Astrocyte (in vitro differentiated cells and primary cell): ENCODE measurements around the gene TTC33.
"Not testable (repeated sequence)": the region's sequence is repeated elsewhere in the genome, so short reads cannot be mapped to it uniquely, and the experiment has no call there.

Experiments
- CTCF ChIP-seq: IDR thresholded peaks from 2 replicates; pipeline ENCODE4 v1.5.1; 2011; ENCODE audit warnings: low read depth, mild to moderate bottlenecking, inconsistent platforms, low read length, moderate library complexity; ENCODE audit not compliant: insufficient read depth
- EZH2 ChIP-seq: IDR thresholded peaks from 2 replicates; pipeline ENCODE4 v1.6.1; 2012; ENCODE audit warnings: mild to moderate bottlenecking, low read length, inconsistent platforms; ENCODE audit not compliant: insufficient read depth

- TF ChIP-seq CTCF, EZH2: not testable (repeated sequence)
Observed at GRCh38 chr5:40702027-40702426, 53.7 kb downstream of the TTC33 start.
